ENCODE measurements around the gene SLC26A2. TPM values are rescaled to one million over a fixed set of nuclear protein-coding genes. Genes with fewer than 3 reads are reported as not detected.

The SLC26A2 gene
- total RNA-seq, 1 experiment from 2014 or later = 111 TPM

DNA sequence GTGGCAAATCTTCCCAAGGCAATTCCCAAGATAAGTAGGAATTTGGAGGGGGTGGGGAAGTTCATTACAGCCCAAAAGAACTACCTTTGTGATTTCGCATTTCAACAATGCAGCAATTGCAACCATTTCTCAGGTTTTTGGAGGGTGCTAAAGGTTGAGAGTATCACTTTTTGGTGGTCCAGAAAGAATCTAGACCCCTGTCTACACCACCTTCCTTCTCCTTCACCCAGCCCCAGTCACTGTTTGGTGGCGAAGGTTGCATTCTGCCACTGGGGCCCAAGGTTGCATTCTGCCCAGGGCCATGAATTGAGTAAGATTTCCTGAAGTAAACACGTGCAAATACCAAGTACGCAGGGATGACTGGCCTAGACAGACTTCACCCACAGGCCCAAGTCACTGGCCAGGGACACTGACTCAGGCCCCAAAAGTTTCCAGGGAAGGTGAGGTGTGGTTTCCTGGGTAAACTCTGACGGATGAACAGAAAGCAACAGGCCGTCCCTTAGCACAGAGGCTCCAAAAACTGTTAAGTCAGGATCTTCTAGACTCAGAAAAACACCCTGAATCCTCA is 21.7 kb upstream of the SLC26A2 start:
- ATAC-seq = peak; percentile 84
- no TSS peak for BruUV-seq (replicated peaks)

DNA sequence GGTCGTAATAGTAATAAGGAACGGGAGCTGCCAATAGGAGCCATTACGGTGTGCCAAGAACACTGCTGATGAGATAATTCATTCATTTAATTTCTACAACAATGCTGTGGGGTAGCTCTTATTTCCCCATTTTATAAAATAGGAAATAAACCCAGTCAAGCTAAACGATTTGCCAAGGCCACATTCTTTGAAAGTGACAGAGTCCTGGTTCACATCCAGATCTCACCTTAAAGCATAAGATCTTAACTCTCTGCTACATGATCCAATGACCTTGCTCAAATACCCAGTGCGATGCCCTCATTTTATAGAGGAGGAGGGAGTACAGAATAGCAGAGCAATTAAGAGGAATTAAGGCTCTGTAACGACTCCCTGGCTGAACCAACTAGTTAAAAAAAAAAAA is 21.0 kb upstream of the SLC26A2 start:
- TF ChIP-seq TCF7L2 (IDR thresholded peaks at IDR 0.05; ENCODE audit: low read depth, low read length) (no peak), SIN3A (IDR thresholded peaks at IDR 0.05; ENCODE audit: borderline replicate concordance, insufficient read depth, low read depth, low read length) (no peak), CTCF (IDR thresholded peaks at IDR 0.05) (no peak), POLR2AphosphoS5 (IDR thresholded peaks at IDR 0.05; ENCODE audit: low read depth, low read length) (no peak)
- TF ChIP-seq, protein P1, sequence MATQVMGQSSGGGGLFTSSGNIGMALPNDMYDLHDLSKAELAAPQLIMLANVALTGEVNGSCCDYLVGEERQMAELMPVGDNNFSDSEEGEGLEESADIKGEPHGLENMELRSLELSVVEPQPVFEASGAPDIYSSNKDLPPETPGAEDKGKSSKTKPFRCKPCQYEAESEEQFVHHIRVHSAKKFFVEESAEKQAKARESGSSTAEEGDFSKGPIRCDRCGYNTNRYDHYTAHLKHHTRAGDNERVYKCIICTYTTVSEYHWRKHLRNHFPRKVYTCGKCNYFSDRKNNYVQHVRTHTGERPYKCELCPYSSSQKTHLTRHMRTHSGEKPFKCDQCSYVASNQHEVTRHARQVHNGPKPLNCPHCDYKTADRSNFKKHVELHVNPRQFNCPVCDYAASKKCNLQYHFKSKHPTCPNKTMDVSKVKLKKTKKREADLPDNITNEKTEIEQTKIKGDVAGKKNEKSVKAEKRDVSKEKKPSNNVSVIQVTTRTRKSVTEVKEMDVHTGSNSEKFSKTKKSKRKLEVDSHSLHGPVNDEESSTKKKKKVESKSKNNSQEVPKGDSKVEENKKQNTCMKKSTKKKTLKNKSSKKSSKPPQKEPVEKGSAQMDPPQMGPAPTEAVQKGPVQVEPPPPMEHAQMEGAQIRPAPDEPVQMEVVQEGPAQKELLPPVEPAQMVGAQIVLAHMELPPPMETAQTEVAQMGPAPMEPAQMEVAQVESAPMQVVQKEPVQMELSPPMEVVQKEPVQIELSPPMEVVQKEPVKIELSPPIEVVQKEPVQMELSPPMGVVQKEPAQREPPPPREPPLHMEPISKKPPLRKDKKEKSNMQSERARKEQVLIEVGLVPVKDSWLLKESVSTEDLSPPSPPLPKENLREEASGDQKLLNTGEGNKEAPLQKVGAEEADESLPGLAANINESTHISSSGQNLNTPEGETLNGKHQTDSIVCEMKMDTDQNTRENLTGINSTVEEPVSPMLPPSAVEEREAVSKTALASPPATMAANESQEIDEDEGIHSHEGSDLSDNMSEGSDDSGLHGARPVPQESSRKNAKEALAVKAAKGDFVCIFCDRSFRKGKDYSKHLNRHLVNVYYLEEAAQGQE (IDR thresholded peaks at IDR 0.05; ENCODE audit: insufficient read depth in 1 of 2, low read depth in 2 of 2, low read length in 1 of 2) = no peak
- no TSS peak for BruUV-seq (replicated peaks)
- Histone ChIP-seq H3K9me3 (ENCODE audit: control insufficient read depth, insufficient read depth, low read depth, low read length) (no peaks in the 10 kb centered on the region), H3K27me3 (ENCODE audit: control insufficient read depth, insufficient read depth, low read length) (no peaks in the 10 kb centered on the region), H3K36me3 (ENCODE audit: control insufficient read depth, insufficient read depth, low read length) (no peaks in the 10 kb centered on the region), H3K4me1 (ENCODE audit: control insufficient read depth, insufficient read depth, low read length) (peaks cover 66% of the 10 kb centered on the region), H3K4me3 (ENCODE audit: low read depth in 2 of 2, low read length in 2 of 2) (no peak overlapping the region; a peak in 1 of 4 replicates), H3K27ac (ENCODE audit: low read length) (peak overlapping the region; percentile 98)
- CTCF ChIA-PET = interaction anchor here (0.9 to 1.3 kb wide), 3 partner anchors 20 to 23 kb away, joined by 3 to 5 read pairs (median 4); no protein-coding TSS in a partner anchor
- POLR2A ChIA-PET = interaction anchor here (1.2 to 1.3 kb wide), 2 partner anchors 18 to 21 kb away, joined by 6 to 11 read pairs; partner anchors contain the start of gene SLC26A2
- intact Hi-C loops (cut with micrococcal nuclease; ENCODE audit: unreplicated experiment) = no loop called here
- ATAC-seq = peak; percentile 40
- no peak for DNase-seq (ENCODE audit: low read depth, low spot score)
- in situ Hi-C loops (cut with HindIII; ENCODE audit: low pct_unique_long_range_greater_than_20kb, low sequenced_read_pairs) = no loop called here

More for the DNA sequence above, 21.7 kb upstream of the SLC26A2 start:
- Histone ChIP-seq H3K4me1 (ENCODE audit: control insufficient read depth, insufficient read depth, low read length) (peaks cover 66% of the 10 kb centered on the region), H3K27me3 (ENCODE audit: control insufficient read depth, insufficient read depth, low read length) (no peaks in the 10 kb centered on the region), H3K4me3 (ENCODE audit: low read depth in 2 of 2, low read length in 2 of 2) (peak overlapping the region in 1 of 2 experiments; percentile 2; a peak in 2 of 4 replicates), H3K9me3 (ENCODE audit: control insufficient read depth, insufficient read depth, low read depth, low read length) (no peaks in the 10 kb centered on the region), H3K27ac (ENCODE audit: low read length) (peak overlapping the region; percentile 98), H3K36me3 (ENCODE audit: control insufficient read depth, insufficient read depth, low read length) (no peaks in the 10 kb centered on the region)
- intact Hi-C loops (cut with micrococcal nuclease; ENCODE audit: unreplicated experiment) (no loop called here), in situ Hi-C loops (cut with HindIII; ENCODE audit: low pct_unique_long_range_greater_than_20kb, low sequenced_read_pairs) (no loop called here)
- peak; percentile 97 for DNase-seq (ENCODE audit: low read depth, low spot score)
- ChIA-PET POLR2A (interaction anchor here (1.2 to 1.3 kb wide), 2 partner anchors 19 to 21 kb away, joined by 6 to 11 read pairs; partner anchors contain the start of gene SLC26A2), CTCF (interaction anchor here (0.9 to 1.3 kb wide), 2 partner anchors 21 to 24 kb away, joined by 3 to 4 read pairs; no protein-coding TSS in a partner anchor)
- TF ChIP-seq POLR2AphosphoS5 (IDR thresholded peaks at IDR 0.05; ENCODE audit: low read depth, low read length) (peak; percentile 22; the same call in 1 of the 2 replicates), CTCF (IDR thresholded peaks at IDR 0.05) (no peak)

All from Panc1 (cell line).